HPDE6-E6E7 (cell line): Measurements from ENCODE around the gene OVOL1.
"Not testable (repeated sequence)": the region's sequence is repeated elsewhere in the genome, so short reads cannot be mapped to it uniquely, and the experiment has no call there.

Experiments used
- DNase-seq: peaks from one replicate; pipeline ENCODE4 v3.0.0; 2011; ENCODE audit warnings: missing footprints; ENCODE audit errors: extremely low spot score

Gene OVOL1

GRCh38 chr11:65786786-65787636 lies at the start of gene OVOL1:
OVOL1 (plus strand) TSS chr11:65787063; CDS start chr11:65787374, 311 bp downstream.
- DNase-seq, result peak; percentile 88

GRCh38 chr11:65739022-65739421 lies 47.8 kb upstream of the OVOL1 start:
- no peak for DNase-seq

- no peak for DNase-seq
Measured at GRCh38 chr11:65741185-65741584, 45.7 kb upstream of the OVOL1 start.

- DNase-seq, result no peak
Measured at GRCh38 chr11:65742353-65742752, 44.5 kb upstream of the OVOL1 start.

- DNase-seq, result no peak
Measured at GRCh38 chr11:65743681-65744025, 43.2 kb upstream of the OVOL1 start.

GRCh38 chr11:65744026-65744698 lies 42.7 kb upstream of the OVOL1 start:
- no peak for DNase-seq

- no peak for DNase-seq
Measured at GRCh38 chr11:65744699-65745042, 42.2 kb upstream of the OVOL1 start.

GRCh38 chr11:65745049-65745448 lies 41.8 kb upstream of the OVOL1 start:
- DNase-seq, result no peak

- not testable (repeated sequence) for DNase-seq
Measured at GRCh38 chr11:65762169-65762568, 24.7 kb upstream of the OVOL1 start.

- DNase-seq, result not testable (repeated sequence)
Measured at GRCh38 chr11:65762816-65763215, 24.0 kb upstream of the OVOL1 start.

- DNase-seq, result no peak
Measured at GRCh38 chr11:65764434-65764833, 22.4 kb upstream of the OVOL1 start.

- no peak for DNase-seq
Measured at GRCh38 chr11:65766535-65766934, 20.3 kb upstream of the OVOL1 start.

- DNase-seq, result no peak
Measured at GRCh38 chr11:65767406-65767805, 19.5 kb upstream of the OVOL1 start.

- not testable (repeated sequence) for DNase-seq
Measured at GRCh38 chr11:65767806-65768205, 19.1 kb upstream of the OVOL1 start.

GRCh38 chr11:65770951-65771567 lies 15.8 kb upstream of the OVOL1 start:
- no peak for DNase-seq

GRCh38 chr11:65771589-65772112 lies 15.2 kb upstream of the OVOL1 start:
- no peak for DNase-seq

- no peak for DNase-seq
Measured at GRCh38 chr11:65773784-65774411, 13.0 kb upstream of the OVOL1 start.

- no peak for DNase-seq
Measured at GRCh38 chr11:65774525-65775306, 12.1 kb upstream of the OVOL1 start.

- no peak for DNase-seq
Measured at GRCh38 chr11:65776196-65776595, 10.7 kb upstream of the OVOL1 start.

GRCh38 chr11:65776710-65777141 lies 10.1 kb upstream of the OVOL1 start:
- DNase-seq, result no peak

- no peak for DNase-seq
Measured at GRCh38 chr11:65777241-65777640, 9.6 kb upstream of the OVOL1 start.
